ENCODE results near the gene NAPG.
"Not testable (repeated sequence)": the region's sequence is repeated elsewhere in the genome, so short reads cannot be mapped to it uniquely, and the experiment has no call there.

Gene NAPG

DNA sequence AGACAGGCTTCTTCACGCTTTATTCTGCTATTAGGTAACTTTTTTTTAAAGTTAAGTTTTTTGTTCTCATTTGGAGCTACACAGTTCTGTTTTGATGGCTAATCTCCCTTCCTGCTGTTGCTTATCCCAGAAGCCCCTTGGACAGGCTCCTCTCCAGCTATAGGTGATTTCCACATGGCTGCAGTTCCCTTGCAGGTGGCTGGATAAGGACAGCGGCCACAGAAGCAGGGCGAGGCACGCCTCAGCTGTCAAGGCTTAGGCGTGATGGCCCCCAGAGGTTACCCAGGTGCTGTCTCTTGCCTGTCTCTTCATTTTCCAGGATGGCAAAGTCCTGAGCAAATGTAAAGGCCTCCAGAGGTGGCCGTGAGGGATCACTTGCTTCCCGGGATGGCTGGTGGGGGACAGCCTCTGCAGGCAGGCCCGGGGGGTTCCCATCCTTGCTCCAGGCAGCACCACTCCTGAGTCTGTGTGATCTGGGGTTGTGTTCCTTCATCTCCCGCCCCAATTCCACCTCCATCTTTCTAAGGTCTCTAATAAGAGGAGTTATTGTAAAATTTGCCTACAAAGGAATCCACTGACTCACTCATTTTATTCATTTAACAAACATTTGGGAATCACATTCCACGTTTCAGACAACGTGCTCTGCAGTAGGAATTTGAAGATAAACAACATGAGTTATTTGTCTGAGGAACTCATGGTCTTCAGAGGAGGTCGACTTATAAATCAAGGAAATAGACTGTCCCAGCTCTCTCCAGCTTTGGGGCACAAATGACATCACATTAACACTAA lies 53.4 kb downstream of the NAPG start:
- peak; percentile 47 for DNase-seq (ENCODE audit: low read depth)
- H3K4me3 ChIP-seq (replicated peaks; ENCODE audit: low read depth, low read length), result no peak overlapping the region
- TF ChIP-seq, protein P1, sequence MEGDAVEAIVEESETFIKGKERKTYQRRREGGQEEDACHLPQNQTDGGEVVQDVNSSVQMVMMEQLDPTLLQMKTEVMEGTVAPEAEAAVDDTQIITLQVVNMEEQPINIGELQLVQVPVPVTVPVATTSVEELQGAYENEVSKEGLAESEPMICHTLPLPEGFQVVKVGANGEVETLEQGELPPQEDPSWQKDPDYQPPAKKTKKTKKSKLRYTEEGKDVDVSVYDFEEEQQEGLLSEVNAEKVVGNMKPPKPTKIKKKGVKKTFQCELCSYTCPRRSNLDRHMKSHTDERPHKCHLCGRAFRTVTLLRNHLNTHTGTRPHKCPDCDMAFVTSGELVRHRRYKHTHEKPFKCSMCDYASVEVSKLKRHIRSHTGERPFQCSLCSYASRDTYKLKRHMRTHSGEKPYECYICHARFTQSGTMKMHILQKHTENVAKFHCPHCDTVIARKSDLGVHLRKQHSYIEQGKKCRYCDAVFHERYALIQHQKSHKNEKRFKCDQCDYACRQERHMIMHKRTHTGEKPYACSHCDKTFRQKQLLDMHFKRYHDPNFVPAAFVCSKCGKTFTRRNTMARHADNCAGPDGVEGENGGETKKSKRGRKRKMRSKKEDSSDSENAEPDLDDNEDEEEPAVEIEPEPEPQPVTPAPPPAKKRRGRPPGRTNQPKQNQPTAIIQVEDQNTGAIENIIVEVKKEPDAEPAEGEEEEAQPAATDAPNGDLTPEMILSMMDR (IDR thresholded peaks at IDR 0.05; ENCODE audit: low read length, missing control alignments), result no peak

DNA sequence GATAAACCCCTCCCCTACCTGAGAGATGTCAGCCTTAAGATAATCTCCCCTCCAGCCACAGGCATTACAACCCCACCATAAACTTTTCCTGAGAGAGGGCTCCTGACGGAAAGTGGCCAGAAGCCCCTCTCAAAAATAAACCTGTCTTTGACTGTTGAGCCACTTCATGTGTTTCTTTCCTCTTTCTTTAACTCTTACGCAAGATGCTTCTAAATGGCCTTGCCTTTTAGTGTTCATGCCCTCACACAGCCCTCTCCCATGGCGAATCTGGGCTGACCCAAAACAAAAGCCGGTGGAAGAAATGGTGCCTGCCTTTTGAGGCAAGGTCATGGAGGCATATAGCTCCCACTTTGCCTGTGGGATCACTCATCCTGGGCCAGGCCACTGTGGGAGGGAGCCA lies 54.4 kb downstream of the NAPG start:
- H3K4me3 ChIP-seq (replicated peaks; ENCODE audit: low read depth, low read length), result no peak overlapping the region
- no peak for DNase-seq (ENCODE audit: low read depth)
- TF ChIP-seq, protein P1 (IDR thresholded peaks at IDR 0.05; ENCODE audit: low read length, missing control alignments), result no peak

DNA sequence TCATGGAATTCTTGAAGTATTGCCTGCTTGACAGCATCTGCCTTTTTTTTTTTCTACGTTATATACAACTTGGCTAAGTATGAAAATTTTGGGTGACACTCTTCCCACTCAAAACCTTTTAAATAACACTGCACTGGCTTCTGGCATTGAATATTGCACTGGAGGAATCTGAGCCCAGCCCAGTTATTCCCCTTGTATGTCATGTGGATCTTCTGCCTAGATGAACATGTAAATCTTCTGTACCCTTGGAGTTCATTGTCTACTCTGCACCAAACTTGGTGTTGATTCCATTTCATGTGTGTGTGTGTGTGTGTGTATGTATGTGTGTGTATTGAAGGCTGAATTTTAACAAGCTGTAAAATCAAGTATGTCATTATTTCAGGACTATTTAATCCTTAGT lies 59.4 kb downstream of the NAPG start:
- no peak overlapping the region for H3K4me3 ChIP-seq (replicated peaks; ENCODE audit: low read depth, low read length)
- TF ChIP-seq, protein P1 (IDR thresholded peaks at IDR 0.05; ENCODE audit: low read length, missing control alignments), result no peak
- no peak for DNase-seq (ENCODE audit: low read depth)

DNA sequence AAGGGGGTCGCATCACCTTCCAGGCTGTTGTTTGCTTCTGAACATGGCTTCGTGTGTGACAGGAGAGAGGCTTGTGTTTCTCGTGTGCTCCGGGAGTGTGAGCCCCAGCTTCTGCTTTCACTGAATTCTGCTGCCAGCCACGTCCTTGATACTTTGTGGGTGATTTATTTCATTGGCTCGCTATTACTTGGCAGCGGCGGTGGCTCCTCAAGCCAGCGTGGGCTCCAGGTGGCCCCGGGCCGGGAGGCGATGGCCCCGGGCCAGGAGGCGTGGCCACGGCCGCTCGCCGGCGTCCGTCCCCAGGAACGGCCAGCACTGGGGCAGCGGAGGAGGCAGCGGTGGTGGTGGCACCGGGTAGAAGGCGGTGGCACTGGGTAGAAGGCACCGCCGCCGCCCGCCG lies 63.1 kb downstream of the NAPG start:
- H3K4me3 ChIP-seq (replicated peaks; ENCODE audit: low read depth, low read length), result no peak overlapping the region
- no peak for DNase-seq (ENCODE audit: low read depth)
- TF ChIP-seq, protein P1 (IDR thresholded peaks at IDR 0.05; ENCODE audit: low read length, missing control alignments), result no peak

DNA sequence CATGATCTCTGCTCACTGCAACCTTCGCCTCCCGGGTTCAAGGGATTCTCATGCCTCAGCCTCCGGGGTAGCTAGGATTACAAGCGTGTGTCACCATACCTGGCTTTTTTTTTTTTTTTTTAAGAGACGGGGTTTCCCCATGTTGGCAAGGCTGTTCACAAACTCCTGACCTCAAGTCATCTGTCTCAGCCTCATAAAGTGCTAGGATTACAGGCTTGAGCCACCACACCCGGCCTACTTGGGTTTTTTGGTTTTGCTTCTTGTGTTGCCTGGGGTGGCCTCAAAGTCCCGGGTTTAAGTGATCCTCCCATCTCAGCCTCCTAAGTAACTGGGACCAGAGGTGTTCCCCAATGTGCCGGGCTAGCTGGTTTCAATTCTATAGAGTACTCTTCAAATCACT lies 64.6 kb downstream of the NAPG start:
- H3K4me3 ChIP-seq (replicated peaks; ENCODE audit: low read depth, low read length), result no peak overlapping the region
- TF ChIP-seq, protein P1 (IDR thresholded peaks at IDR 0.05; ENCODE audit: low read length, missing control alignments), result no peak
- DNase-seq (ENCODE audit: low read depth), result no peak

DNA sequence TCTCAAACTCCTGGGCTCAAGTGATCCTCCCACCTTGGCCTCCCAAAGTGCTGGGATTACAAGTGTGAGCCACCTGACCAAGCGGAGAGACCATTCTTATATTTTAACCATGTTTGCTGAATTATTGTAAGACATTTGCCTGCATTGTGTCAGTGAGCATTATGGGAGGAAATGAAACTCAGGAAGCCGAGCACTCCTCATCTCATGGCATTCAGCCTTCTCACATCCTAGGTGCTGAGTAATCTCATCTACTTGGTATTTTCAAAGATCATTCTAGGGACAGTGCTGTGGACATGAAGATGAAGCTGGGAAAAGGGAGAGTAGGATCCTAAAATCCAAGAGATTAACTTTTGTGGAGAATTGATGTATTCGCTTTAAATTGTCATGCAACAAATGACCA lies 66.1 kb downstream of the NAPG start:
- DNase-seq (ENCODE audit: low read depth), result no peak
- TF ChIP-seq, protein P1 (IDR thresholded peaks at IDR 0.05; ENCODE audit: low read length, missing control alignments), result no peak
- no peak overlapping the region for H3K4me3 ChIP-seq (replicated peaks; ENCODE audit: low read depth, low read length)

DNA sequence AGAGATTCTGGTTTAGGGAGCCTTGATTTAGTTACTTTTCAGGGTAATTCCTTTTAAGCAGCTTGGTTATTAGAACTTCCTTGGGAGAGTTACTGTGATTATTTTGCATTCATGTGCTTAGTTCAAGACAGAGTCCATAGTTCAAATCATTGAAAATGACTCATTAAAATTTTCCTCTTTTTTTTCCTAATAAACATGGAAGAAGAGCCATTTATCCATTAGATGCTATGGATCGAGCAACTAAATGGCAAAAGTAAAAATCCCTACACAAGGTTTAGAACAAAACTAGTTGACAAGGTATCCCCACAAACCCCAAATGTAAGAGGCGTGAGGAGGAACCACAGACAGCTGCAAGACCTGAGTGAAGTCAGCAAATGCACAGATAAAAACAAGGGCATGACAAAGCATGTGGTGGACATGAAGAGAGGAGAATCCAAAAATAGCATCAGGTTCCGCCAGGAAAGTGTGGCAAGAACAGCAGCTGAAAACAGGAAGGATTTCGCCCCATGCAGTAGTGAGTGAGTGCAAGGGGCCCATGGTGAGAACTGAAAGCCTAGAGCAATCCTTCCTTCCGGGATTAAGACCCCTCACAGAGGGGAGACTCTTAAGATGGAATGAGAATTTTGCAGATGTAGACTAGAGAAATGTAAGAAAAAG lies 67.7 kb downstream of the NAPG start:
- DNase-seq (ENCODE audit: low read depth); H3K4me3 ChIP-seq (replicated peaks; ENCODE audit: low read depth, low read length): not testable (repeated sequence)

DNA sequence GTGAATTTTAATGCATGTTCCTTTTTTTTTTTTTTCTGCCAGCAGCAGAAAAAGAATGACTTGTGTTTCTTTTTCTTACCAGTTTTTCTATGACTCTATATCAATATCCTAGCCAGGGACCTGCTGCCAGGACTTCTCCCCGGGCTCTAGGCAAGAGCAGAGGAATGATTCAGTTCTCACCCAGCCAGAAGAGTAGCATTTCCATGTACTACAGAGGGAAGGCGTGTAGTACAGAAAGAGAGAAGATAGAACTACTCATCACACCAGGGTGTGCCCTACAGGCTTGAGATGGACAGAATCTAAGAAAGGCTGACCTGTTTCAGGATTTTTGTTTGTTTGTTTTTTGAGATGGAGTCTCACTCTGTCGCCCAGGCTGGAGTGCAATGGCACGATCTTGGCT lies 70.1 kb downstream of the NAPG start:
- DNase-seq (ENCODE audit: low read depth); H3K4me3 ChIP-seq (replicated peaks; ENCODE audit: low read depth, low read length): not testable (repeated sequence)

DNA sequence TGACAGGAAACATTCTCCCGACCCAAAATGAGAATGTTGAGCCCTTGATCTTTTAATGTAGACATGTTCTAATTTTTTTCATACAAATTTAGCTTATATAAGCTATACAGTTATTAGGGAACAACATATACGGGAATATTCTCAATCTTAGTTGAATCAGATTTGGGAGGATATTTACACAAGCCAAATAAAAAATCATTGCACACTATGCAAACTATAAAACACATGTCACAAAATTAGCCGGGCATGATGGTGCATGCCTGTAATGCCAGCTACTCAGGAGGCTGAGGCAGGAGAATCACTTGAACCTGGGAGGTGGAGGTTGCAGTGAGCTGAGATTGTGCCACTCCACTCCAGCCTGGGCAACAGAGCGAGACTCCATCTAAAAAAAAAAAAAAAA lies 71.9 kb downstream of the NAPG start:
- DNase-seq (ENCODE audit: low read depth); H3K4me3 ChIP-seq (replicated peaks; ENCODE audit: low read depth, low read length): not testable (repeated sequence)

DNA sequence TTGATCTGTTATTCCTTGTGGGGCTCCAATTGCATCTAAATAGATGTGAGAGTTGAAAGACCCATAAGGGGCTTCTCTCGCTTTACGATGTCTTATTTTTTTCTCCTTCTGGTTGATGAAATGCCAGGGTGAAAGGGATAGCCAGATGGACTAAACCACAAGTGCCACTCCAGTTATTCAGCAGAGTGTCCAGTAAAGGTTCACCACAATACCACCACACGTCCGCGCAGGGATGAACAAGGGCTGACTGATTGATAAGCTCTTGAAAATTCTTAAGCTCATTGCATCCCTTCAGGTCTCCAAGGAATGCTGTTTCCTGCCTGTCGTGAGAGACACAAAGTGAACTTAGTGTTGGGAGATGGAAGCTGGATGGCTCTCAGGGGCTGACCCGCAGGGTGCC lies 74.9 kb downstream of the NAPG start:
- not testable (repeated sequence) for H3K4me3 ChIP-seq (replicated peaks; ENCODE audit: low read depth, low read length); DNase-seq (ENCODE audit: low read depth)

Data from fibroblast of pulmonary artery (primary cell).